GM10248 (cell line): ENCODE results near the gene HEXIM1.
A peak's percentile ranks its signal among the peaks of the same experiment; 100 is the strongest.

Experiments used
- CTCF ChIA-PET: fragments of 300-600 bp; sonication (Branson Sonifier 250); formaldehyde crosslinking; extraction: SDS; loops from one replicate; lab custom pipeline; 2021; ENCODE audit warnings: antibody characterized with exemption; lab: Yijun Ruan, JAX
- POLR2A ChIA-PET: fragments of 350-650 bp; sonication (Branson Sonifier 250); formaldehyde crosslinking; extraction: SDS; loops from one replicate; lab custom pipeline; 2020; ENCODE audit warnings: antibody characterized with exemption; lab: Yijun Ruan, JAX
- DNase-seq: peaks from one replicate; pipeline ENCODE4 v3.0.0; 2012; ENCODE audit errors: extremely low spot score
- CTCF ChIP-seq: IDR thresholded peaks from 2 replicates; pipeline ENCODE4 v1.5.1; 2012; ENCODE audit warnings: mild to moderate bottlenecking, low read depth; ENCODE audit errors: extremely low read depth, missing control alignments, control extremely low read depth

The HEXIM1 gene

GRCh38 chr17:45155029-45155428 is 6.8 kb downstream of the HEXIM1 start:
- no peak for DNase-seq
- ChIA-PET POLR2A (interaction anchor here (0.6 to 0.7 kb wide), 9 partner anchors 9 to 1308 kb away, joined by 3 to 10 read pairs (median 4); partner anchors contain the start of genes ACBD4, CD300LG and NMT1), CTCF (interaction anchor here (1.0 to 11.1 kb wide), 5 partner anchors 18 to 80 kb away, joined by 3 to 190 read pairs (median 3); partner anchors contain the start of genes ACBD4 and PLCD3)
- no peak for TF ChIP-seq CTCF

GRCh38 chr17:45155483-45155882 is 7.2 kb downstream of the HEXIM1 start:
- ChIA-PET POLR2A (interaction anchor here (0.6 to 0.7 kb wide), 4 partner anchors 41 to 1309 kb away, joined by 3 to 10 read pairs (median 4); partner anchors contain the start of gene CD300LG), CTCF (interaction anchor here (1.0 to 11.1 kb wide), 5 partner anchors 18 to 79 kb away, joined by 3 to 190 read pairs (median 3); partner anchors contain the start of genes ACBD4 and PLCD3)
- no peak for TF ChIP-seq CTCF
- no peak for DNase-seq

DNA sequence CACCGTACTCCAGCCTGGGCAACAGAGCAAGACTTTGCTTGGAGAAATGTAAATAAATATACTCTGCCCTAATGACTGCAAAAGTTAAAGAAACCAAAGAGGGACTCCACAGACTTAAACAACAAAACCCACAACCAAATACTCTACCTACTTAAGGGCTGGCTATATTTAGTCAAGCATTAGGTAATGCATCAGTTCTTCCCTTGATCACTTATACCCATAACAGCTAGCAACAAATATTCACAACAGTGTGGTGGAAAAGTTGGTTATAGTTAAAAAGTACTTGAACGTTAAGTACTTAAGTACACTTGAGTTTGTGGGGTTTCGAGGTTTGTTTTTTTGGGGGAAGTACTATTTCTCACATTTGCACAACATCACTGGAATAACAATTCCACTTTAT is 8.0 kb downstream of the HEXIM1 start:
- ChIA-PET CTCF (interaction anchor here (1.0 to 11.1 kb wide), 3 partner anchors 21 to 79 kb away, joined by 3 to 190 read pairs (median 100); partner anchors contain the start of genes ACBD4 and PLCD3), POLR2A (no interaction called here)
- no peak for TF ChIP-seq CTCF
- DNase-seq, result no peak

GRCh38 chr17:45160447-45161287 is 12.4 kb downstream of the HEXIM1 start:
- DNase-seq, result no peak

GRCh38 chr17:45161288-45162024 is 13.2 kb downstream of the HEXIM1 start, which contains the start of gene HEXIM2:
TSS of gene HEXIM2 (plus strand) at chr17:45161875. CDS start at chr17:45162794, 919 bp downstream.
- peak; percentile 97 for DNase-seq
- POLR2A ChIA-PET, result interaction anchor here (0.5 to 7.0 kb wide), 11 partner anchors 11 to 449 kb away, joined by 3 to 332 read pairs (median 4); partner anchors contain the start of genes ACBD4 and HEXIM1
- TF ChIP-seq CTCF, result no peak
- CTCF ChIA-PET, result interaction anchor here (1.0 to 7.6 kb wide), 9 partner anchors 10 to 116 kb away, joined by 3 to 131 read pairs (median 6); partner anchors contain the start of genes ACBD4 and HEXIM1

More at GRCh38 chr17:45160447-45161287, 12.4 kb downstream of the HEXIM1 start:
- peak; percentile 23 for TF ChIP-seq CTCF
- POLR2A ChIA-PET, result interaction anchor here (0.5 to 7.0 kb wide), 9 partner anchors 11 to 449 kb away, joined by 3 to 332 read pairs (median 4); partner anchors contain the start of genes ACBD4 and HEXIM1
- CTCF ChIA-PET, result interaction anchor here (1.0 to 7.6 kb wide), 8 partner anchors 10 to 117 kb away, joined by 3 to 131 read pairs (median 10); partner anchors contain the start of genes ACBD4 and HEXIM1
